ENCODE data around the gene PODN. TPM values are rescaled to one million over a fixed set of nuclear protein-coding genes. Genes with fewer than 3 reads are reported as not detected.
A peak's percentile ranks its signal among the peaks of the same experiment; 100 is the strongest.

Gene PODN, protein sequence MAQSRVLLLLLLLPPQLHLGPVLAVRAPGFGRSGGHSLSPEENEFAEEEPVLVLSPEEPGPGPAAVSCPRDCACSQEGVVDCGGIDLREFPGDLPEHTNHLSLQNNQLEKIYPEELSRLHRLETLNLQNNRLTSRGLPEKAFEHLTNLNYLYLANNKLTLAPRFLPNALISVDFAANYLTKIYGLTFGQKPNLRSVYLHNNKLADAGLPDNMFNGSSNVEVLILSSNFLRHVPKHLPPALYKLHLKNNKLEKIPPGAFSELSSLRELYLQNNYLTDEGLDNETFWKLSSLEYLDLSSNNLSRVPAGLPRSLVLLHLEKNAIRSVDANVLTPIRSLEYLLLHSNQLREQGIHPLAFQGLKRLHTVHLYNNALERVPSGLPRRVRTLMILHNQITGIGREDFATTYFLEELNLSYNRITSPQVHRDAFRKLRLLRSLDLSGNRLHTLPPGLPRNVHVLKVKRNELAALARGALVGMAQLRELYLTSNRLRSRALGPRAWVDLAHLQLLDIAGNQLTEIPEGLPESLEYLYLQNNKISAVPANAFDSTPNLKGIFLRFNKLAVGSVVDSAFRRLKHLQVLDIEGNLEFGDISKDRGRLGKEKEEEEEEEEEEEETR
- total RNA-seq (2021) (not detected in 2 replicates), Bru-seq, nascent RNA (not detected), BruChase-seq, experiment 1, labeled RNA remaining after a 2-hour chase (percentile 9 among the genes with signal in this experiment), BruChase-seq, experiment 2, labeled RNA remaining after a 6-hour chase (percentile 10 among the genes with signal in this experiment)
- long read RNA-seq = 0 reads

DNA sequence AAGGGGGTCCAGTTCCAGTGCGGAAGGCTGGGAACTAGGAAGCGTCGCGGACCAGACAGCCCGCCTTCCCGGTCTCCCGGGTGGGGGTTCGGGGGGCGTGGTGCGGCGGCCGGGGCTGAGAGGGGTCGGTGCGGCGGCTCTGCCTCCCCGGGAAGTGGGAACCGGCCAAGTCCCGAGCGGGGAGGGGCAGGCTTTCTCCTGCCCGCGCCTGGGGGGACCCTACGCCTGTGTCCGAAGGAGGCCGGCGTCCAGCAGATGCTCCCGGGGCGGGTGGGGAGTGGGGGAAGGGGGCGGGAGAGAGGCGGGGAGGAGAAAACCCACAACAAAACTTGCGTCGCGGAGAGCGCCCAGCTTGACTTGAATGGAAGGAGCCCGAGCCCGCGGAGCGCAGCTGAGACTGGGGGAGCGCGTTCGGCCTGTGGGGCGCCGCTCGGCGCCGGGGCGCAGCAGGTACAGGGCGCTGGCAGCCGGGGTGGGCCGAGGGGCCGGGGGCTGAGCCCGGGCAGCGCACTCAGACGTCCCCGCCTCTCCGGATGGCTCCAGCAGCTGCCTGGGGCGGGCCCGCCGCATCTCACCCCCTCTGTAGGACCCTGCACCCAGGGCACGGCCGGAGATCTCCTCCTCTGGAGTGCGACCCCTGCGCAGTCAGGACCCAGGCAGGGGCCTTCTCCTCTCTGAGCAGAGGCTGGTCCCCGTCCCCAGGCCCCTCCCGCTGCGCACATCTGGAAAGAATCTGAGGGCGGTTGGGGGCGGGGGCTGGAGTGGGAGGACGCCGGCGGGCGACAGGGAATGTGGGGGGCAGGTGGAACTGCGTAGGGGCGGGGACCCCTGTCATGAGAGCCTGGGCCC, at the start of gene PODN:
Gene PODN (plus strand): TSS at position 355 of the 849 bp plus-strand sequence. CDS start 7,643 bp downstream, outside the sequence.
- POLR2A ChIA-PET (ENCODE audit: unreplicated experiment) = no interaction called here
- Histone ChIP-seq H3K4me3 (no peak within 1 kb of the TSS), H4K20me1 (ENCODE audit: insufficient read depth) (no peaks in the 10 kb centered on the region), H3K9me2 (ENCODE audit: insufficient read depth) (no peaks in the 10 kb centered on the region), H3K36me3 (ENCODE audit: low read depth) (no peaks in the 10 kb centered on the region), H3K4me2 (no peak within 1 kb of the TSS), H3K27me3 (ENCODE audit: insufficient read depth, low read depth) (no peaks in the 10 kb centered on the region), H3K4me1 (replicated peaks; ENCODE audit: insufficient read depth) (no peaks in the 10 kb centered on the region), H3K27ac (no peak within 1 kb of the TSS), H2AFZ (no peak within 1 kb of the TSS), H3K9me3 (ENCODE audit: insufficient read depth, low read depth) (no peaks in the 10 kb centered on the region), H3K79me2 (ENCODE audit: low read depth) (no peaks in the 10 kb centered on the region), H3F3A (ENCODE audit: insufficient read depth, low read depth) (no peaks in the 10 kb centered on the region)
- intact Hi-C loops (cut with micrococcal nuclease; ENCODE audit: unreplicated experiment) = no loop called here
- CTCF ChIA-PET = no interaction called here
- TF ChIP-seq, protein P1, sequence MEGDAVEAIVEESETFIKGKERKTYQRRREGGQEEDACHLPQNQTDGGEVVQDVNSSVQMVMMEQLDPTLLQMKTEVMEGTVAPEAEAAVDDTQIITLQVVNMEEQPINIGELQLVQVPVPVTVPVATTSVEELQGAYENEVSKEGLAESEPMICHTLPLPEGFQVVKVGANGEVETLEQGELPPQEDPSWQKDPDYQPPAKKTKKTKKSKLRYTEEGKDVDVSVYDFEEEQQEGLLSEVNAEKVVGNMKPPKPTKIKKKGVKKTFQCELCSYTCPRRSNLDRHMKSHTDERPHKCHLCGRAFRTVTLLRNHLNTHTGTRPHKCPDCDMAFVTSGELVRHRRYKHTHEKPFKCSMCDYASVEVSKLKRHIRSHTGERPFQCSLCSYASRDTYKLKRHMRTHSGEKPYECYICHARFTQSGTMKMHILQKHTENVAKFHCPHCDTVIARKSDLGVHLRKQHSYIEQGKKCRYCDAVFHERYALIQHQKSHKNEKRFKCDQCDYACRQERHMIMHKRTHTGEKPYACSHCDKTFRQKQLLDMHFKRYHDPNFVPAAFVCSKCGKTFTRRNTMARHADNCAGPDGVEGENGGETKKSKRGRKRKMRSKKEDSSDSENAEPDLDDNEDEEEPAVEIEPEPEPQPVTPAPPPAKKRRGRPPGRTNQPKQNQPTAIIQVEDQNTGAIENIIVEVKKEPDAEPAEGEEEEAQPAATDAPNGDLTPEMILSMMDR (conservative IDR thresholded peaks at IDR 0.05) = no peak
- BruUV-seq (replicated peaks) = no TSS peak
- no peak for DNase-seq

DNA sequence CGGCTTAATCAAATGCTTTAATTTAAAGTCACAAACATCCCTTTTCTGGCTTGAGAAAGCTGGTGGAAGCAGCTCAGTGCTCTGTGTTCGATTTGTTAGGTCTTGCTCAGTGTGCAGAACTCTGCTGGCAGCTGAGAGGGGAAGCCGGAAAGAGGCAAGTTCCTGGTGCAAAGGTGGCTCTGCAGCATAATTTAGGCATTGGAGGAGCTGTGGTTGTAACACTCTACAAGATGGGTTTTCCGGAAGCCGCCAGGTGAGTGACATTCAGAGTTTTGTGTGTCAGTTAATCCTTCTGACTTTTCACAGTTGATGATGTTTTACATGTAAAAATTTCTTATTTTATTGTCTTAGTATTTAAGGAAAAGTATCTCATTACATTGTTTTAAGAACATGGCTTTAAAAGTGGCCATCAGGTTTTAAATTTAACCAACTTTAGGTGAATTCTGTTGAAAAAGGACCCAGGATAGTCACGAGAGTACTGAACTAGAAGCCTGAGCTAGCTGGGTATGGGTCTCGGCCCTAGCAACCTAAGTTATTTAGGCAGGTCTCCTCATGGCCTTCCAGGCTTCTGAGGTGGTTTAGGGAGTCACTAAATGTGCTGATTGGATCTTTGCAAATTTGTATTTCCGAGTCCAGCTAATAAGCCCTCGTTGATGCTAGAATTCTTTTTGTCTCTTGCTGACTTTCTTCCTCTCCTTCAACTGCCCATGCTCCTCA, 47.1 kb upstream of the PODN start:
- H3K27ac ChIP-seq = peak overlapping the region; percentile 31
- DNase-seq = peak; percentile 76 to 85
- no peaks in the 10 kb centered on the region for H3K9me3 ChIP-seq (ENCODE audit: insufficient read depth, low read depth)
- peak overlapping the region; percentile 78 for H3K4me3 ChIP-seq
- no TSS peak for BruUV-seq (replicated peaks)
- peak overlapping the region; percentile 89 for H2AFZ ChIP-seq
- no peaks in the 10 kb centered on the region for H4K20me1 ChIP-seq (ENCODE audit: insufficient read depth)
- peak overlapping the region; percentile 93 for H3K4me2 ChIP-seq
- H3K36me3 ChIP-seq (ENCODE audit: low read depth) = peaks cover 5% of the 10 kb centered on the region; the same call in 1 of the 2 replicates
- peaks cover 26% of the 10 kb centered on the region for H3K4me1 ChIP-seq (replicated peaks; ENCODE audit: insufficient read depth)
- ChIA-PET CTCF (interaction anchor here (0.6 to 0.7 kb wide), 2 partner anchors 25 to 152 kb away, joined by 3 to 9 read pairs; no protein-coding TSS in a partner anchor), POLR2A (ENCODE audit: unreplicated experiment) (interaction anchor here (0.5 to 0.7 kb wide), 5 partner anchors 13 to 173 kb away, joined by 3 to 27 read pairs (median 4); partner anchors contain the start of gene ZYG11A)
- intact Hi-C loops (cut with micrococcal nuclease; ENCODE audit: unreplicated experiment) = loop anchor here (1.0 kb wide), 1 partner anchor 33 kb away; no protein-coding TSS in a partner anchor
- no peaks in the 10 kb centered on the region for H3F3A ChIP-seq (ENCODE audit: insufficient read depth, low read depth)
- H3K79me2 ChIP-seq (ENCODE audit: low read depth) = peaks cover 33% of the 10 kb centered on the region
- H3K9me2 ChIP-seq (ENCODE audit: insufficient read depth) = no peaks in the 10 kb centered on the region
- no peaks in the 10 kb centered on the region for H3K27me3 ChIP-seq (ENCODE audit: insufficient read depth, low read depth)
- no peak for TF ChIP-seq EZH2 (IDR thresholded peaks at IDR 0.05; ENCODE audit: low read depth)
- TF ChIP-seq, protein P1 (conservative IDR thresholded peaks at IDR 0.05) = no peak
